RWPE1 (cell line): Measurements from ENCODE around the gene CCDC144A.
"Not testable (repeated sequence)": the region's sequence is repeated elsewhere in the genome, so short reads cannot be mapped to it uniquely, and the experiment has no call there.

Source experiments
- CTCF ChIA-PET: fragments of 350-600 bp; sonication (Branson Sonifier 250); formaldehyde crosslinking; extraction: SDS; loops from one replicate; lab custom pipeline; 2021; lab: Yijun Ruan, JAX
- POLR2A ChIA-PET: fragments of 400-600 bp; formaldehyde crosslinking; extraction: SDS; loops from one replicate; lab custom pipeline; 2020; ENCODE audit warnings: antibody characterized with exemption; ENCODE audit not compliant: low non-redundant PET; lab: Yijun Ruan, JAX
- DNase-seq: peaks from one replicate; pipeline ENCODE4 v3.0.0; 2012; ENCODE audit warnings: low spot score
- H3K27ac ChIP-seq: fragments of 450-650 bp; 2 replicates; pipeline ENCODE4 v1.5.1; 2017
- CTCF ChIP-seq: fragments of 450-650 bp; conservative IDR thresholded peaks from 2 replicates; pipeline ENCODE4 v1.5.1; 2017; ENCODE audit warnings: low read depth, mild to moderate bottlenecking

Gene CCDC144A

GRCh38 chr17:16689731-16690281, at the start of gene CCDC144A:
CCDC144A (plus strand) TSS chr17:16690241; CDS start chr17:16690401, 160 bp downstream.
- H3K27ac ChIP-seq, CTCF ChIA-PET, DNase-seq, POLR2A ChIA-PET: not testable (repeated sequence)
- peak; percentile 49 for TF ChIP-seq CTCF

- POLR2A ChIA-PET = no interaction called here
- DNase-seq = no peak
- TF ChIP-seq CTCF = no peak
- no peak overlapping the region for H3K27ac ChIP-seq
- CTCF ChIA-PET = interaction anchor here (0.6 kb wide), 1 partner anchor 1434 kb away, joined by 3 read pairs; no protein-coding TSS in a partner anchor
Observed at GRCh38 chr17:16649585-16649984, 40.5 kb upstream of the CCDC144A start.

- ChIA-PET CTCF (interaction anchor here (0.7 to 1.2 kb wide), 2 partner anchors 63 to 321 kb away, joined by 3 to 5 read pairs; no protein-coding TSS in a partner anchor), POLR2A (no interaction called here)
- H3K27ac ChIP-seq = no peak overlapping the region
- no peak for TF ChIP-seq CTCF
- no peak for DNase-seq
Observed at GRCh38 chr17:16652252-16652651, 37.8 kb upstream of the CCDC144A start.

- H3K27ac ChIP-seq = peak overlapping the region; percentile 92
- ChIA-PET CTCF (interaction anchor here (0.7 to 1.2 kb wide), 2 partner anchors 63 to 322 kb away, joined by 3 to 5 read pairs; no protein-coding TSS in a partner anchor), POLR2A (no interaction called here)
- DNase-seq = no peak
- TF ChIP-seq CTCF = no peak
Observed at GRCh38 chr17:16652847-16653366, 37.1 kb upstream of the CCDC144A start.

- TF ChIP-seq CTCF = no peak
Observed at GRCh38 chr17:16653367-16654041, 36.5 kb upstream of the CCDC144A start, which contains the start of gene ZNF624. ZNF624 (minus strand) TSS chr17:16653850.

GRCh38 chr17:16661217-16661616, 28.8 kb upstream of the CCDC144A start:
- POLR2A ChIA-PET = no interaction called here
- no peak for DNase-seq
- H3K27ac ChIP-seq = no peak overlapping the region
- CTCF ChIA-PET = no interaction called here
- TF ChIP-seq CTCF = no peak

More at GRCh38 chr17:16653367-16654041, 36.5 kb upstream of the CCDC144A start, which contains the start of gene ZNF624:
- peak within 1 kb of the TSS; percentile 92 for H3K27ac ChIP-seq
- POLR2A ChIA-PET = no interaction called here
- peak; percentile 94 for DNase-seq
- CTCF ChIA-PET = interaction anchor here (0.6 to 1.2 kb wide), 2 partner anchors 64 to 433 kb away, joined by 3 to 5 read pairs; no protein-coding TSS in a partner anchor
